ENCODE results near the gene ADARB2.

ADARB2 gene

GRCh38 chr10:1735562-1735961, 1.8 kb downstream of the ADARB2 start:
- no peak for DNase-seq

- no peak for DNase-seq
Measured at GRCh38 chr10:1734288-1734687, 3.0 kb downstream of the ADARB2 start.

- no peak for DNase-seq
Measured at GRCh38 chr10:1733720-1734119, 3.6 kb downstream of the ADARB2 start.

GRCh38 chr10:1732564-1732996, 4.7 kb downstream of the ADARB2 start:
- DNase-seq: no peak

GRCh38 chr10:1731592-1731991, 5.7 kb downstream of the ADARB2 start:
- no peak for DNase-seq

- DNase-seq: no peak
Measured at GRCh38 chr10:1729751-1730150, 7.6 kb downstream of the ADARB2 start.

GRCh38 chr10:1726861-1727260, 10.5 kb downstream of the ADARB2 start:
- no peak for DNase-seq

GRCh38 chr10:1724921-1725488, 12.3 kb downstream of the ADARB2 start:
- DNase-seq: no peak

GRCh38 chr10:1716839-1717238, 20.5 kb downstream of the ADARB2 start:
- DNase-seq: no peak

- DNase-seq: no peak
Measured at GRCh38 chr10:1715821-1716220, 21.5 kb downstream of the ADARB2 start.

GRCh38 chr10:1712944-1713671, 24.2 kb downstream of the ADARB2 start:
- no peak for DNase-seq

GRCh38 chr10:1712314-1712713, 25.0 kb downstream of the ADARB2 start:
- DNase-seq: no peak

- DNase-seq: no peak
Measured at GRCh38 chr10:1709161-1709560, 28.2 kb downstream of the ADARB2 start.

GRCh38 chr10:1708746-1709145, 28.6 kb downstream of the ADARB2 start:
- DNase-seq: no peak

GRCh38 chr10:1706711-1707110, 30.6 kb downstream of the ADARB2 start:
- peak; percentile 3 for DNase-seq

- no peak for DNase-seq
Measured at GRCh38 chr10:1706256-1706655, 31.1 kb downstream of the ADARB2 start.

- no peak for DNase-seq
Measured at GRCh38 chr10:1698185-1698584, 39.1 kb downstream of the ADARB2 start.

- no peak for DNase-seq
Measured at GRCh38 chr10:1696106-1696505, 41.2 kb downstream of the ADARB2 start.

GRCh38 chr10:1690086-1690485, 47.2 kb downstream of the ADARB2 start:
- no peak for DNase-seq

- DNase-seq: no peak
Measured at GRCh38 chr10:1688531-1688930, 48.8 kb downstream of the ADARB2 start.

GRCh38 chr10:1687623-1688150, 49.6 kb downstream of the ADARB2 start:
- no peak for DNase-seq

- no peak for DNase-seq
Measured at GRCh38 chr10:1687190-1687589, 50.1 kb downstream of the ADARB2 start.

GRCh38 chr10:1686491-1686749, 50.9 kb downstream of the ADARB2 start:
- no peak for DNase-seq

GRCh38 chr10:1685699-1686490, 51.4 kb downstream of the ADARB2 start:
- DNase-seq: no peak

Data from CD4-positive, alpha-beta T cell treated with Interferon gamma for 1 hour (primary cell).